Natural killer cell (primary cell): ENCODE results near the gene STPG1. TPM values are rescaled to one million over a fixed set of nuclear protein-coding genes. Genes with fewer than 3 reads are reported as not detected.

Experiments used
- ATAC-seq, 3 donors: fragments of 150-1000 bp in 2 of 3; fragments of 200-7000 bp in 1 of 3; cut with Tn5 transposase; 1 replicate in 1 of 3; 2 replicates in 2 of 3; pipeline ENCODE4 v1.10.0; 2021; ENCODE audit warnings: mild to moderate bottlenecking in 2 of 3, moderate library complexity in 2 of 3
- DNase-seq, 2 donors: peaks; one replicate each; pipeline versions ENCODE4 v3.0.0 to v3.0.0-alpha.2; 2013 to 2021; ENCODE audit warnings: mixed read lengths in 1 of 2
- H3K27ac ChIP-seq: one replicate; pipeline ENCODE4 v1.5.1; 2013; ENCODE audit warnings: mild to moderate bottlenecking, low read length
- H3K27me3 ChIP-seq: one replicate; pipeline ENCODE4 v1.6.1; 2013; ENCODE audit warnings: low read length; ENCODE audit not compliant: control insufficient read depth, insufficient read depth
- H3K36me3 ChIP-seq: one replicate; pipeline ENCODE4 v1.6.1; 2013; ENCODE audit warnings: low read length; ENCODE audit not compliant: control insufficient read depth, insufficient read depth
- H3K4me1 ChIP-seq: one replicate; pipeline ENCODE4 v1.6.1; 2013; ENCODE audit warnings: low read length; ENCODE audit not compliant: control insufficient read depth, insufficient read depth
- H3K4me3 ChIP-seq: one replicate; pipeline ENCODE4 v1.5.1; 2013; ENCODE audit warnings: low read length
- H3K9me3 ChIP-seq: one replicate; pipeline ENCODE4 v1.6.1; 2013; ENCODE audit warnings: low read length; ENCODE audit not compliant: control insufficient read depth, insufficient read depth
- H3K27ac Mint-ChIP-seq, 2 donors: one replicate each; pipeline ENCODE4 v1.8.0; 2022; ENCODE audit warnings: mild to moderate bottlenecking in 2 of 2, mixed read lengths in 2 of 2, moderate library complexity in 1 of 2
- H3K27me3 Mint-ChIP-seq, 2 donors: one replicate each; pipeline ENCODE4 v1.8.0; 2022; ENCODE audit warnings: low read depth in 2 of 2, mixed read lengths in 2 of 2
- H3K36me3 Mint-ChIP-seq: one replicate; pipeline ENCODE4 v1.8.0; 2022; ENCODE audit warnings: mixed read lengths
- H3K4me1 Mint-ChIP-seq, 2 donors: one replicate each; pipeline ENCODE4 v1.8.0; 2022; ENCODE audit warnings: mixed read lengths in 2 of 2
- H3K4me3 Mint-ChIP-seq: one replicate; pipeline ENCODE4 v1.8.0; 2022; ENCODE audit warnings: mild to moderate bottlenecking, moderate library complexity, mixed read lengths
- H3K9me3 Mint-ChIP-seq, 2 donors: one replicate each; pipeline ENCODE4 v1.8.0; 2022; ENCODE audit warnings: mixed read lengths in 2 of 2
- WGBS: methylation state at CpG from one replicate; pipeline ENCODE4 v1.1.7; 2013; ENCODE audit warnings: missing lambda C conversion rate; ENCODE audit not compliant: insufficient coverage; 5-methylcytosine and 5-hydroxymethylcytosine counted together
- intact Hi-C: fragments of 100-400 bp; cut with micrococcal nuclease; formaldehyde crosslinking; loops from one replicate; pipeline ENCODE4 v1.14.2; 2022
- total RNA-seq, 4 donors: library from RNA; stranded (reverse); fragments of 120-200 nt in 1 of 4; gene quantifications; one replicate each; pipeline versions ENCODE4 v1.2.3 to v1.2.4, GENCODE V29; 2013 to 2022
- TF ChIP-seq, protein P1 (sequence below): fragments of 200-600 bp; IDR thresholded peaks from one replicate; pipeline ENCODE4 v1.8.0; 2022; ENCODE audit warnings: antibody characterized with exemption

Gene STPG1
- total RNA-seq, 3 donors from 2014 or later (not counting 1 experiment from before 2014, with no cell fraction given), result 0.87 to 1.7 (median 1.1) TPM

DNA sequence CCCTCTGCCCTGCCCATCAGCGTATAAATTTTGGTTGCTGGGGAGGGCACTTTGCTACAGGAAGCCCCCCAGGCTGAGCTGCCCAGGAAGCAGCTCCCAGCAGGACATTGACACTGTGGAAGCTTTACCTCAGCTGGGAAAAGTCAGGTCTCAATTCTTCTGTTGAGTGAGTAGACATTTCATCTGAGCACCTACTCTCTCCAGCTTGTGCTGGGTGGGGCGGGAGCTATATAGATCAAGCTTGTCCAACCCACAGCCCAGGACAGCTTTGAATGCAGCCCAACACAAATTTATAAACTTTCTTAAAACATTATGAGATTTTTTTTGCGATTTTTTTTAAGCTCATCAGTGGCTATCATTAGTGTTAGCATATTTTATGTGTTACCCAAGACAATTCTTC lies 11.4 kb upstream of the STPG1 start:
- Histone ChIP-seq H3K4me1 (no peaks in the 10 kb centered on the region), H3K27me3 (no peaks in the 10 kb centered on the region), H3K36me3 (peaks cover 40% of the 10 kb centered on the region), H3K9me3 (no peaks in the 10 kb centered on the region), H3K27ac (no peak overlapping the region), H3K4me3 (no peak overlapping the region)
- Mint-ChIP-seq H3K4me1 (peaks cover 4 to 13% of the 10 kb centered on the region in 2 donors), H3K4me3 (no peak overlapping the region), H3K9me3 (no peaks in the 10 kb centered on the region), H3K27me3 (no peaks in the 10 kb centered on the region), H3K27ac (no peak overlapping the region), H3K36me3 (peaks cover 7% of the 10 kb centered on the region)
- ATAC-seq (no peak), DNase-seq (no peak)
- 100% methylated on average over 2 of the region's 3 CpGs for WGBS
- intact Hi-C loops, result no loop called here
- TF ChIP-seq, protein P1, sequence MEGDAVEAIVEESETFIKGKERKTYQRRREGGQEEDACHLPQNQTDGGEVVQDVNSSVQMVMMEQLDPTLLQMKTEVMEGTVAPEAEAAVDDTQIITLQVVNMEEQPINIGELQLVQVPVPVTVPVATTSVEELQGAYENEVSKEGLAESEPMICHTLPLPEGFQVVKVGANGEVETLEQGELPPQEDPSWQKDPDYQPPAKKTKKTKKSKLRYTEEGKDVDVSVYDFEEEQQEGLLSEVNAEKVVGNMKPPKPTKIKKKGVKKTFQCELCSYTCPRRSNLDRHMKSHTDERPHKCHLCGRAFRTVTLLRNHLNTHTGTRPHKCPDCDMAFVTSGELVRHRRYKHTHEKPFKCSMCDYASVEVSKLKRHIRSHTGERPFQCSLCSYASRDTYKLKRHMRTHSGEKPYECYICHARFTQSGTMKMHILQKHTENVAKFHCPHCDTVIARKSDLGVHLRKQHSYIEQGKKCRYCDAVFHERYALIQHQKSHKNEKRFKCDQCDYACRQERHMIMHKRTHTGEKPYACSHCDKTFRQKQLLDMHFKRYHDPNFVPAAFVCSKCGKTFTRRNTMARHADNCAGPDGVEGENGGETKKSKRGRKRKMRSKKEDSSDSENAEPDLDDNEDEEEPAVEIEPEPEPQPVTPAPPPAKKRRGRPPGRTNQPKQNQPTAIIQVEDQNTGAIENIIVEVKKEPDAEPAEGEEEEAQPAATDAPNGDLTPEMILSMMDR, result no peak

DNA sequence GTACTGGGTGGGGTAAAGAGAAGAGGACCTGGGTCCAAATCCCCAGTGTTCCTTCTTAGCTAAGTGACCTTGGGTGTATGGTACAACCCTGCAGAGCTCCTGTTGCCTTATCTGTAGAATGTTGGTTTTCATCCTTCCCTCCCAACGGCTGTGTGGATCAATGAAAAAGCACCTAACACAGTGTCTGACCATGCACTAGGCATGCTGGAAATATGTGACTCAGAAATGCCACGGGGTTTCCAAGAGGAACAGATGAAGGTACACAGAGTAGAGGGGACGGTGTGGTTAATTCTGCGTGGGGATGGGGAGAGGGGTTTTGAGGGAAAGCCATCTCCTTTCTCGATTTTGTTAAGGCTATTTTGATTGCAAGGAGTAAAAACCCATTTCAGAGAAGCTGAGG lies 10.6 kb upstream of the STPG1 start:
- WGBS, result 88% methylated on average over 5 of the region's 5 CpGs
- H3K36me3 ChIP-seq, result peaks cover 44% of the 10 kb centered on the region
- Mint-ChIP-seq H3K4me3 (no peak overlapping the region), H3K9me3 (no peaks in the 10 kb centered on the region), H3K4me1 (peaks cover 4 to 15% of the 10 kb centered on the region in 2 donors), H3K27me3 (no peaks in the 10 kb centered on the region), H3K27ac (no peak overlapping the region), H3K36me3 (peaks cover 7% of the 10 kb centered on the region)
- TF ChIP-seq, protein P1, result no peak
- H3K4me1 ChIP-seq, result no peaks in the 10 kb centered on the region
- DNase-seq, result no peak
- H3K4me3 ChIP-seq, result no peak overlapping the region
- H3K27ac ChIP-seq, result no peak overlapping the region
- no peaks in the 10 kb centered on the region for H3K27me3 ChIP-seq
- intact Hi-C loops, result no loop called here
- H3K9me3 ChIP-seq, result no peaks in the 10 kb centered on the region
- no peak for ATAC-seq

DNA sequence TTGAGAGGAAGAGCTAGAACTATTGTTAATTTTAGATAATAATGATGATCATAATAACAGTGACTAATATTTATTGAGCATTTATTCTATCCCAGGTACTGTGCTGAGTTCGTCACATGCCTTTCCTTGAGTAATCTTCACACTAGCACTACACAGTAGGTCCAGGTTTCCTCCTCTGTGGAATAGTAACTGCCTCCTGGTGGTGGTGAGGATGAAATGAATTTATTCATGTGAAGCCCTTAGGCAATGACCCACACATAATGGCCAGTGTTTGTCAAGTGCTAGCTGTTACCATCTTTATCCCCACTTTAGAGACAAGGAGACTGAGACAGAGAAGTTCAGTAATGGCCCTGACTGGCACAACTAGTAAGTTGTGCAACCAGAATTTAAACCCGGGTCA lies 7.9 kb upstream of the STPG1 start:
- DNase-seq, result no peak
- no peaks in the 10 kb centered on the region for H3K27me3 Mint-ChIP-seq

DNA sequence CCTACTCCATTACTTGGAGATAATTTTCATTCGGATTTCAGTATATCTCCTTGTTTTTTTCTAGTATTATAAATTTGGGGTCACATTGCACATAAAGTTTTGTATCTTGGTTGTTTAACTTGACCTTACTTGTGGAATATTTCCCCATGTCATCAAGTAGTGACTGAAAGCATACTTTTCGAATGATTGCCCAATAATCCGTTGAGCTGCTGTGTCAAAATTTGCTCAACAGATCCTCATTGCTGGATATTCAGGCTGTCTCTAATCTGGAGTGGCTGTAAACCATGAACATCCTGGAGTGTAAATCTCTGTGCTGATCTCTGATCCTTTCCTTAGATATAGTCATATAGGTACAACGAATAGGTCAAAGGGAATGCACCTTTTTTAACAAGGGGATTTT lies 7.0 kb upstream of the STPG1 start:
- H3K4me1 Mint-ChIP-seq, result peaks cover 28 to 34% of the 10 kb centered on the region in 2 donors
- ATAC-seq, result no peak
- H3K27me3 Mint-ChIP-seq, result no peaks in the 10 kb centered on the region
- H3K36me3 Mint-ChIP-seq, result peaks cover 7% of the 10 kb centered on the region
- no peak overlapping the region for H3K27ac Mint-ChIP-seq
- no peak overlapping the region for H3K4me3 Mint-ChIP-seq
- peaks cover 14% of the 10 kb centered on the region for H3K4me1 ChIP-seq
- intact Hi-C loops, result no loop called here
- 86% methylated on average over 2 of the region's 4 CpGs for WGBS
- H3K9me3 ChIP-seq, result no peaks in the 10 kb centered on the region
- H3K27ac ChIP-seq, result no peak overlapping the region
- DNase-seq, result no peak
- peaks cover 41% of the 10 kb centered on the region for H3K36me3 ChIP-seq
- H3K27me3 ChIP-seq, result no peaks in the 10 kb centered on the region
- no peaks in the 10 kb centered on the region for H3K9me3 Mint-ChIP-seq
- TF ChIP-seq, protein P1, result no peak
- H3K4me3 ChIP-seq, result no peak overlapping the region

More for the DNA sequence above, 7.9 kb upstream of the STPG1 start:
- no peak for ATAC-seq
- Mint-ChIP-seq H3K27ac (no peak overlapping the region), H3K9me3 (no peaks in the 10 kb centered on the region), H3K4me1 (peaks cover 18 to 25% of the 10 kb centered on the region in 2 donors), H3K36me3 (peaks cover 7% of the 10 kb centered on the region), H3K4me3 (no peak overlapping the region)
- no peaks in the 10 kb centered on the region for H3K9me3 ChIP-seq
- no peak overlapping the region for H3K27ac ChIP-seq
- peaks cover 44% of the 10 kb centered on the region for H3K36me3 ChIP-seq
- intact Hi-C loops, result no loop called here
- peaks cover 8% of the 10 kb centered on the region for H3K4me1 ChIP-seq
- no peak overlapping the region for H3K4me3 ChIP-seq
- TF ChIP-seq, protein P1, result no peak
- no peaks in the 10 kb centered on the region for H3K27me3 ChIP-seq
- WGBS, result 100% methylated on average over 2 of the region's 2 CpGs
